ENCODE results near the gene MEGF11.

MEGF11 gene

DNA sequence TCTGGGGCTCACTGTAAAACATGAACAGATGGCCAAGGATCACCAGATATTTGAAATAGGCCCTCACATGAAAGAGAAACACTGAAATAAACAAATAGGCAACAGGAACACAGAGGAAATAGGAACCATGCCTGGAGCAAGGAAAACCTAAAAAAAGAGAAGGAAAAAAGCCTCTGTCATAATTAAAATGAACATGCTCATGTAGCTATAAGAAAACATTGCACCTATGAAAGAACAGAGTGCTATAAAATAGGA lies 281.9 kb downstream of the MEGF11 start:
- no peak for DNase-seq (ENCODE audit: low read depth in 3 of 3)

DNA sequence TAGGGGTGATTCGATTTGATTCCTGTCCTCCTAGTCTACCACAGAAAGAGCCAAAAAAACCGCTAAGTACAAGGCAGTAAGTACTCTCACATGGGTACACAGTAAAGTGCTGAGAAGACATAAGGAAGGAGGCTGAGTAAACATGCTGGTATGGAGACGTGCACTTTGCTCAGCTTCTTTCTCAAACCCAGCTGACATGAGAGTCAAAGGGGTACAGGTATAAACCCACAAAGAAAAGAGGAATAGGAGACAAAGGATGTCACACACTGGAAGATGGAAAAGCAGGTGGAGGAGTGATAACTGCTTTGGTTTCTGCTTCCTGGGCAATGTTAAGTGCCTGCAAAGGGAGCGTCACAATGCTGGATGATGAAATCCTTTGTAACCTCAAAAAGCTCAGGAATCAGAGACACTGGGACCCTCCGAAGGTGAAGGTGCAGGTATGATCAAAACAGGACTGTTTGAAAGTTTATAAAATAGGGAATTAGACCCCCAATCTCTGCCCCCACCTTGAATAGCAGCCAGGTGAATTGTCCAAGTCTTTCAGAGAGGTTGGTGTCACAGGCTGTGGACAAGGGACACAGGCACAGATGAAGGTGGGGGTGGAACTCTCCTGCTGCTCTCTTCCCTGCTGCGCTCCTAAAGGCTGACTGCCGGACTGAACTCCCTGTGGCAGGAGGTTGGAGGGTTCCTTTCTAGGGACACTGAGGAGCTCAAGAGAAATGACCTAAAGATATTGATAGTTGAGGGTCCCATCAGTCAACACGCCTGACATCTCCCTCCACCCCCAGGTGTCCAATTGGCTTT lies 282.4 kb downstream of the MEGF11 start:
- no peak for DNase-seq (ENCODE audit: low read depth in 3 of 3)

DNA sequence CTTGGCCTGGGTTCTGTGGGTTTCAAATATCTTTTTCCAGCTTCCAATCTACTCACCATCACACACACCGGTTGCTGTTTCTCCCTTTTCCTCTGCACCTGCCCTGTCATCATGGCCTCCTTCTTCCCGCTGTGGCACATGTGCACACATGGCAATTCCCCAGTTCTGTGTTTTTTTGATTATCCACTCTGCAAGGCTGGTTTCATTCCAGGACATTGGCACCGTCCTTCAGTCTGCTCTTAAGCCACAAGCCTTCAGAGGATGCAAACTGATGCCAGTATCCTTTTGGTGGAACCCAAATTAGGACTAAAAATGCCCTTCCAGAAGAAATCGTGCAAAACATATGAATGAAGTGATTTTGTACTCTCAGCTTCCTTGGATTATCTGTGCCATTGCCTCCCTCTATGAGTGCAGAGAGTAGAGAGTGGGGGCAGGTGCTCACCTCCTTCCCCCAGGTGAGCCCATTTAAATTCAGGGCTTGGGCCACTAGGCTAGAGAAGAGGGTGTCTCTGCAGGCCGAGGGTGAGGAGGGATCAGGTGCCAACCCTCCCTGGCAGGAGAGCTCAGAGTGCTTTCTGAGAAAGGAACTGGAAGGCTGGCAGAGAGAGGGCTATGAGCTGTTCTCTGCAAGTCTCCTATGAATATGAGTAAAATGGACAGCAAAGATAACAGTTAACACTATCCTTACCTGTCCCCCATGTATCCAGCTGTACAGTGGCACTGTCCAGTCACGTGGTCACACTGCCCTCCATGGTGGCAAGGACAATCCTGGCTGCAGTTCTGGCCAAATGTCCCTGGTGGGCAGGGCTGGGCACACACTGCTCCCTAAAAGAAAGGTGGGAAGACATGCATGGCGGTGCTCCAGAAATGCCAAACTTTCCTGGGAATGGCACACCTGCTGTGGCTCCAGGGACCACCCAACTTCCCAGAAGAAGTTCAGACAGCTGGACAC lies 283.4 kb downstream of the MEGF11 start:
- no peak for DNase-seq (ENCODE audit: low read depth in 3 of 3)

DNA sequence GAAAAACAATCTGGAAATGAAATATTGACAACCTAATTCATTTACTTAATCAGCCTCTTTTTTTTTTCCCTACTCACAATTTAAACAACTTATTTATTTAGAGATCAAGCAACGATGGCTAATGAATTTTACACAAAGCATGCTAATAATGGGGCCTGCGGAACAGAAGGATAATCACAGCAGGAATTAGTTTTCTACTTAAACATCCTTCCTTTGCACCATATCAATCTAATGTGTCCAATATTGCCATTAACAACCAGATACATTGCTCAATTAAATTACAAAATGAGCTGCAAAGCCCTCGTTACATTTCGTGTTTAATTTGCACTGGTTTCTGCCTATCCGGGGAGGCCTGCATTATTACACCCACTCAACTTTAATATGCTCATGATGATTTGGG lies 285.0 kb downstream of the MEGF11 start:
- DNase-seq (ENCODE audit: low read depth in 3 of 3) = no peak

DNA sequence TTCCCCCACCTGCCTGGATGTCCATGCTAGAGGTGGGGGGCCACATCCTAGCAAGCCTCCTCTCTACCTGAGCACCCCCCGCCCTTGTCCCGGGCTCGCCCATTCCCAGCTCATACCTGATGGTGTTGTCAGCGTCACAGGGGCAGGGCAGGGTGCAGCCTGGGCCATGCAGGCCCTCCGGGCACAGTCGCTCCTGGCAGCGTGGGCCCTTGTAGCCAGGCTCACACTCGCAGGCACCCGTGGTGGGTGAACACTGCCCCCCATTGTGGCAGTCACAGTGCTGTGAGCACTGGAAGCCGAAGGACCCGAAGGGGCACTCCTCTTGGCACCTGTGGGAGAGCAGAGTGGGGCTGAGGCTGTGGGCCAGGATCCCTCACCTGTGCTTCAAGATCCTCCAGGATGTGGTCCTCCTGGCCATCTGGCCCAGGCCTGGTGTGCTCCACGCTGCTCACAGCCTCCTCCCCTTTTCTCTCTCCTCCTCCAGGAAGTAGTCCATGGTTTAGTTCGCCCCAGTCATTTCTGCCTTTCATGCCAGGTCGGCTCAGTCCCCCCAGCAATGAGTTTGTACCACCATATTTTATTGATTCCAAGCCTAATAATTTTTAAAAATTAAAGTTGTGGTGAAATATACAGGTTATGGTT lies 288.6 kb downstream of the MEGF11 start:
- no peak for DNase-seq (ENCODE audit: low read depth in 3 of 3)

DNA sequence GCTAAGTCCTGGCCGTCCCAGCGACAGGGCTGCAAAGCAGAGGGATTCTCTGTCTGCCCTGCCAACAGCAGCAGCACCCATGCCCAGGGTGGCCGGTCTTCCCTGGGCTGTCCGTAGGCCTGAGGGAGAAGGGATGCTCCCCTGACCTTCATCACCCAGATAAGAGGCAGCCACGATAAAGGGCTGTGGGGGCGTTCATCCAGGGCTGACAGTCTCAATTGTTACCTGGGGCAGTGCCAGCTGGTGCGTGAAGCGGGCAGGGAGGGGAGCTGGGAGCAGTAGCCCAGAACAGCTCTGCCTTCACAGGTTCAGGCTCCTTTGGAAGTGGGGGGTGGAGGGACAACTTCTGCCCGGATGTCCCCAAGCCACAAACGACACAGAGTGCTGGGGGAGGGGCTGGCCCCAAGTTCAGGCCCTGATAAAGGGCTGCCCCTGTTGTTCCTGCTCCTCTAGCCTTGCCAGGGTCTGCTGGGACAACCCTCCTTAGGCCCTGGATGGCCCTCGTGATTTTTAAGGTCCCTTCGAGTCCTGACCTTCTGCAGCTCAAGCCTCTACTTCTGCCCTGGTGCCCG lies 289.6 kb downstream of the MEGF11 start:
- no peak for DNase-seq (ENCODE audit: low read depth in 3 of 3)

DNA sequence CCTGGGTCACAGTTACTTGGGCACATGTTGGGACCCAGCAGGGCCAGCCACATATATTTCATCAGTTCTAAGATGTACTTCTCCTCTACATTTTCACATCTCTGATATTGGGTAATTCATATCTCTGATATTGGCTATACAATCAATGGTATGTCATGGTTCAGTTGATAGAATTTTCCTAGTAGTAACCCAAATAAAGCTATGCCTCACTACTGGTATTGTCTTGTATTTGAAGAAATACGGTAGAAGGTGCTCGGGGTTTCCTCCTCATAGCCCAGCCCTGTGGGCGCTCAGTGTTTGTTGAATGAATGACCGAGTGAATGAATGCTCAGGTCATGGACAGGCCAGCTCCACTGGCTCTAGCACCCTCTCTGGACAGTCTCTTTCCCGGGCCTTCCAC lies 290.2 kb downstream of the MEGF11 start:
- DNase-seq (ENCODE audit: low read depth in 3 of 3) = no peak

DNA sequence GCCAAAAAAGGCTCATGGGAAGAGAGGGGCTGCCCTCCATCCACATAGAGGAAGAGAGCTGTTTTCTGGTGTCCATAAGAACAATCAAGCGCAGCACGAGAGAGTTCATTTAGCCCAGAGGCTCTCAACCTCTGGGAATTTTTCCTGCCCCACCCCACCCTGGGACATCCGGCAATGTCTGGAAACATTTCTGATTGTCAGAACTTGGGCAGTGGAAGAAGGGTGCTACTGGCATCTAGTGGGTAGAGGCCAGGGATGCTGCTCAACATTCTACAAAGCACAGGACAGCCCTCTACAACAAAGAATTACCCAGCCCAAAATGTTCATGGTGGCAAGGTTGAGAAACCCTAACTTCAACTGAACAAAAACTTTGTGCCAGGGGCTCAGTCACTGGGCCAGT lies 291.4 kb downstream of the MEGF11 start:
- no peak for DNase-seq (ENCODE audit: low read depth in 3 of 3)

DNA sequence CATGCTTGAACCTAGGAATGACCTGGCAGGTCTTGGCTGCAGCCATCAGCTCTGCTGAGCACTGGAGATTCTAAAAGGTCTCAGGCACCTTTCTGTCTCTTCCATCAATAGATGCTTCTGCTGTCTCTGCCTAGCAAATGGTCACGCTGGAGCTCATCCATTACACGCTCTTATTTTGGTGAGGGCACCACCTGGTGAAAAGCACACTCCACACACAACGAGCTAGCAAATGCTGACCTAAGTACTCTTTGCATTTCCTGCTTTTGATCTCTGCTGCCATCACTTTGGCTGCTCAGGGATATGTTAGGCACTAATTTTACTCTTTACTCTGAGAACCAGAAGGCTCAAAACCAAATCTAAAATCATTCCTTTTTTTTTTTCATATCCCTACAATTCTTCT lies 293.0 kb downstream of the MEGF11 start:
- DNase-seq (ENCODE audit: low read depth in 3 of 3) = no peak

DNA sequence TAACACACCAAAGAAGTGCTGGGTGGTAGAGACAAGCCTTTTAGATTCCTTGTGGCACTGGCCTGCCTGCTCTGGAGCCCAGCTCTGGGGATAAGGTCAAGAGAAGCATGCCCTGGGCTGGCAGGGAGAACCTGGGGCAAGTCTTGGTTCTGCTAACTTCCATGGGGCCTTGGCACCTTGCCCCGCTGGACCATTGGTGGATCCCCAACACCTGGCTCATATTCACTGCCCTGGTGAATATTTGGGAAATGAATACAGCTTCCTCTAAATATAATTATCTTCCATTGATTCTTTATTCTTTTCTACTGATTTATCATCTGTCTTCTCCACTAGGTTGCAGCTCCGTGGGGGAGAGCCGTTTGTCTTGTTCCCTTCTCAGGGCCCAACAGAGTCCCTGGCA lies 294.7 kb downstream of the MEGF11 start:
- no peak for DNase-seq (ENCODE audit: low read depth in 3 of 3)

DNA sequence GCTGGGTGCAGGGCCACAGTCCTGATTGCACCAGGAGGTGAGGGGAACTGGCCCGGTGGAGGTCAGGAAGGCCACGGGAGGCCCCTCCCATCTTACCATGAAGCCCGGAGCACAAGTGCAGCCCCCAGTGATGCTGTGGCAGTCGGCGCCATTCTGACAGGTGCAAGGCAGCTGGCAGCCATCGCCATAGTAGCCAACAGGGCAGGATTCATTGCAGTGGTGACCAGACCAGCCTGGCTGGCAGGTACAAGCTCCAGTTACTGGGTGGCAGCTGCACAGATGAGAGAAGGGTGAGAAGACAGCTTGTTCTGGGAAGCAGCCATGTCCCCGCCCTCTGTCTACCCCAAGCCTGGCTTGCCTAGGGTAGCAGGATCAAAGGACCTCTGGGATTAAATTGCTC lies 296.1 kb downstream of the MEGF11 start:
- no peak for DNase-seq (ENCODE audit: low read depth in 3 of 3)

DNA sequence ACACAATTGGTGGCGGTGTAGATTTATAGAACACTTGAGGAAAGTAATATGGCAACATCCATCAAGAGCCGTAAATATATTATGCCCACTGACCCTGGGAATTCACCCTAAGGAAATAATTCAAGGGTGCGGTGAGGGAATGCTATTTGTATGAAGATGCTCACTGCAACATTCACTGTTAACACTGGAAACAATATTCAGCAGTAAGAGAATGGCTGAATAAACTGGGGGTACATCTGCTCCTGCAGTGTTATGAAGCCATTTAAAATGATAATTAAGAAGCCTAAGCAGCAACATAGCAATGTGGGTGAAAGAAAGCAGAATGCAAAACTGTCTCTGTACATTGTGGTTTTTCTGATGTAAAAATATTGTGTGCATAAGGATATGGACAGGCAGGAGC lies 296.7 kb downstream of the MEGF11 start:
- DNase-seq (ENCODE audit: low read depth in 3 of 3) = no peak

DNA sequence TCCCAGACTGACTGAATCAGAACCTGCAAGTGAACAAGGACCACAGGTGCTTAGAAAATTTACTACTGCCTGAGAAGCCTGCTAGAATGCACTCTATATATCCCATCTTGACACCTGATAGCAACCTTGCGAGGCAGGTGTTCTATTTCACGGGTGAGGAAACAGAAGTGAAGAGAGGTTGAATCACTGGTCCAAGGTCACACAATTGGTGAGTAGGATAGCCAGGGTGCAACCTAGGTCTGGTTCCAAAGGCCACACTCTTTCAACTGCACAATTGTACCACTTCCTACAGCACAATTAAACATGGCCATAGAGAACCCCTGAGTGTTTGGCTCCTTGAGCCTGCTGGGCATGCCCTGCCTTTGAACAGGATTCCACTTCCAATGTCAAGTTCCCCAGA lies 297.2 kb downstream of the MEGF11 start:
- DNase-seq (ENCODE audit: low read depth in 3 of 3) = no peak

DNA sequence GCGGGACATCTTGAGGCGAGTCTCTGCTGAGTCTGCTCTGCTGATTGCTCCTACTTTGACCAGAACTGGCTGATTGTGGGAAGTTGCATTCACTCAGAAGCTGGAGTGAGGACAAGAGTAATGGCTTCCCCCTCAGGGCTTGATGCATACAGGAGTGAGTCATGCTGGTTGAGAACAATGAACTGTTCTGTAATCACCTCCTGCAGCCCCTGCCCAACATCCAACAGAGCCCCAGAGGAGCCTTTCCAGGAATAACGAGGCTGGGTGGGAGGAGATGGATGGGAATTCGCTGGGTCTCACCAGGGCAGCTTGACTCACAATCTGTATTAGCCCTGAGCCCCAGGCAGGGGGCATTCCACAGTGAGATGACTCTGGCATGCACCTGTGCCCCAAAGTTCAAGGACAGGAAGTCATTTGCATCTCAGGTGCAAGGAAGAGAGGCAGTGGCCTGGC lies 299.2 kb downstream of the MEGF11 start:
- DNase-seq (ENCODE audit: low read depth in 3 of 3) = no peak

DNA sequence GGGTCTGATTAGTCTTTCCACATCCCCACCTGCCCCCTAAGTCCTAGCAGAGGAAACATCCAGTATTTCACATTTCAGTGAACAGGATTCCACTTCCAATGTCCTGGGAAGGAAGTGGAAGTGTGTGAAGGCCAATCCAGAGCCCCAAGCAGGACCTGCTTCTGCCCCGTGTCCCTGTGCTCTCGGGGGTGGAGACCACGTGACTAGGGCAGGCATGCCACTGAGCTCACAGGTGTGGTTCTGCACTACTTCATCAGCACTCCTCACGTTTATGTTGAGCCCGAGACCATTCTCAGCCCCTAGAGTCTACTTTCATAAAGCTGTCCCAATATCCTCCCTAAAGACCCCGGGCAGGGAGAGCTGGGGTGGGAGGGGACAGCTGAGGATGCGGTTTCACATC lies 299.9 kb downstream of the MEGF11 start:
- no peak for DNase-seq (ENCODE audit: low read depth in 3 of 3)

DNA sequence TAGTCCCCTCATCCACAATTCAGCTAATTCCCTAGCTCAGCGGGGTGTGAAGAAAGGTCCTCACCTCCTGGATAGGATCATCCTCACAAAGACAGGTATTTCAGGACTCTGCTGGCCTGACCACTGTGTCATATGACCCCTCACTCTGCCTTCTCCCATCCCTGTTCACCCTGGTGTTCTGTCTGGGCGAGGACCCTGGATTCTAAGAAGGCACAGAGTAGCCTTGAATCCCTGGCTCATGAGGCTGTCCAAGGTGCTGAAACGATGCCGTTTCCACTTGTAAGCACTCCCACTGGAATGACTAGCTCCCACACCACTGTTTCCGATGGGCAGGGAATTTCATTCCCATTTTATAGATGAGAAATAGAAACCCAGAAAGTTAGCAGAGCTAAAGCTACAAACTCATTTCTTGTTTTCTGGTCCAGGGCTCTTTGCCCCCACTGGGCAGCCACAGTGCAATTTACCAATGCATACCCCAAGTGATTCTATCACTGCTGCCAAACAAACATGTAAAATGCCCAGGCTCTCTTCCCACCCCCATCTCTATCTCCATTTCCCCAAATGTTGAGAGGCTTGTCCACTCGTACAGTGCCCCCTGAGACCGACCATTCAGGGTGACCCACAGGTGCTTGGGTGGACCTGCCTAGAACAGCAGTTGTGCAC lies 301.0 kb downstream of the MEGF11 start:
- no peak for DNase-seq (ENCODE audit: low read depth in 3 of 3)

DNA sequence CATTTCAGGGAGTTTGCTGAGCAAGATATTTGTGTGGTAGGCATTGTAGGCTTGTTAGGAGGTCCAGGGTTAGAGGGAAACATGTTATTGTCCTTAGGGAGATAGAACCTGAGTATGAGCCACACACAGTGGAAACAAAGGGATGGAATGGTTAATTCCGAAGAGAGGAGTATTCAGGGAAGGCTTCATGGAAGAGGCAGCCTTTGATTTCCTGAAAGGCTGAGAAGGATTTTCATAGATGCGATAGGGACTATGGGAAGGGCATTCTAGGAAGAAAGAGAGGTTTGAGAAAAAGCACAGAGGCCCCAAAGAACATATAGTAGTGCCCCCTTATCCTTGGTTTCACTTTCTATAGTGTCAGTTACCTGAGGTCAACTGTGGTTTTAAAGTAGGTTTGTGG lies 302.5 kb downstream of the MEGF11 start:
- no peak for DNase-seq (ENCODE audit: low read depth in 3 of 3)

DNA sequence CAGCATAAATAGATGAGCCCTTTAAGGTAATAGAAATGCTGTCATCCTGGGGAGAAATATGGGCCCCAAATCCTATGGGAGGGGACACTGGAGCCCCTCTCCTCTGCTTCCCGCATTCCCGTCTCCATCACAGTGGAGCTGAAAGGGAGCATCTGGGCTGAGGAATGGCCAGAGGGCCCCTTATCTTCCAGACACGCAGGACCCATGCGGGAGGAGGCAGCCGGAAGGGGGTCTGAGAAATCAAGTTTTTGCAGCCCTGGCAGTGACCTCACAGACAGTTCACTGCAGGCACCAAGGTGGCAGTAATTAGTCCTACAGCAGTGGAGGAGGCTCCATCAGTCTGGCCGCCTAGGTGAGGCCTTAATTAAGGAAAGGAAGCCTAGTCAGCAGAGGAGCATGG lies 304.1 kb downstream of the MEGF11 start:
- no peak for DNase-seq (ENCODE audit: low read depth in 3 of 3)

DNA sequence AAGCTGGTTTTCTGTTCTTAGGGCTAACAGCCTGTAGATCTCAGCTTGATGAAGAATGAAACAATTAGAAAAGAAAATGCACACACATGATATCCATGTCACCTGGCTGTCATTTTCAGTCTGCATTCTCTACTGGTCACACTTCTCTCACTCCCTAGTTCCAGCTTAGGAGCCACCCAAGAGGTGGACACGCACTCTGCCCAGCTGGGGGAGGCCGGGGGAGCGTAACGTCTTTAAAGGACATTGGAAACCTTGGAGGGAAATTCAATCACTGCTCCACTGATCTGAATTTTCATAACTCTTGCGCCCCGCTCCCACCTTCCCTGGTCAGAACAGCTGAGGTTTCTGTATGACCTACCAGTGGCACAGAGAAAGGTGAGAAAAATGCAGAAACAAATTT lies 304.5 kb downstream of the MEGF11 start:
- DNase-seq (ENCODE audit: low read depth in 3 of 3) = no peak

DNA sequence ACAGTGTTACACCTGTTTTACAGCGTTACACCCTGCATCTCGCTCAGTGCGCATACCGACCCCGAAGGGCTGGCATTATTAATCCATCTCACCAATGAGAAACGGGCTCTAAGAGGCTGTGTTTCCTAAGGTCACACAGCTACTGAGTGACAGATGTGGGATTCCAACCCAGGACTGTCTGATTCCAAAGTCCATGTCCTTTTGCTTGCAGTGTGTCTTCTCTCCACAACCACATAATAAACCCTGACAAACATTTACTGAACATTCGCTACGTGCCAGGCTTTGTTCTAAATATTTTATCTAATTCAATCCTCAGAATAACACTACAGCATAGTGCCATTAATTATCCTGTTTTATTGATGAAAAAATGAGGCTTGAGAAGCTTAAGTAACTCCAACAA lies 305.2 kb downstream of the MEGF11 start:
- DNase-seq (ENCODE audit: low read depth in 3 of 3) = no peak

DNA sequence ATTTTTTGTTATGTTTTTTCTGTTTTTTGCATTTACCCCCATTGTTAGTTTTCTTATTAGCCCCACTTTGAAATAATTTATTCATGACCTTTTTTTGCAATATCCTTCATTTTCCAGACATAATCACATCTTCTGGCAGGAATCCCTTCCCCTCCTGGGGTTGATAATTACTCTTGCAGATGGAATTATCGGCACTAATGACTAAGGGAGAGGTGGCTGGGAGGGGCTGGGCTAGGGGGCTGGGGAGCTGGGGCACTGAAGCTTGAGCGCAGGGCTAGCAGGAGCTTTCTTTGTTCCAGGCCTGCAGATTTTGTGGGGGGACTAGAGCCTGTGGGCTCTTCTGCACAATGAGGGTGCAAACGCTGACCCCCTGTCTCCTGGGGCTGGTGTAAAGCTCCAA lies 306.5 kb downstream of the MEGF11 start:
- DNase-seq (ENCODE audit: low read depth in 3 of 3) = no peak

DNA sequence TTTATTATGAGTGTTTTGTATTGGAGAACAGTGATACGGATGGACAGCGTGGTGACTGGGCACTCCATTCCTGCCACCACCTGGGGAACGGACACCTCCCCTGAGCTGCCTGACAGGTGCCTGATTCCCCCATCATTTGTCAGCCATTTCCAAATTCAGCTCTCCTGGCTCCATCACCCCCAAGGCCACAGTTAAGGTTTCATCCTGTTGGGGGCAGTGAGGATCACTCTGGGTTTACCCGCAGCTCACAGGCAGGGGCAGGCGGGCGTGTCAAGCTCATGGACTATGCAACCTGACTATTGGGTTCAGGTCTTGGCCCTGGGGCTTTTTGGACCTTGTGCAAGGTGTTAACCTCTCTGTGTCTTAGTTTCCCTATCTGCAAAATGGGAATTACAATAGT lies 307.9 kb downstream of the MEGF11 start:
- DNase-seq (ENCODE audit: low read depth in 3 of 3) = no peak
